ENCODE data around the gene NIPAL3.

The NIPAL3 gene

DNA sequence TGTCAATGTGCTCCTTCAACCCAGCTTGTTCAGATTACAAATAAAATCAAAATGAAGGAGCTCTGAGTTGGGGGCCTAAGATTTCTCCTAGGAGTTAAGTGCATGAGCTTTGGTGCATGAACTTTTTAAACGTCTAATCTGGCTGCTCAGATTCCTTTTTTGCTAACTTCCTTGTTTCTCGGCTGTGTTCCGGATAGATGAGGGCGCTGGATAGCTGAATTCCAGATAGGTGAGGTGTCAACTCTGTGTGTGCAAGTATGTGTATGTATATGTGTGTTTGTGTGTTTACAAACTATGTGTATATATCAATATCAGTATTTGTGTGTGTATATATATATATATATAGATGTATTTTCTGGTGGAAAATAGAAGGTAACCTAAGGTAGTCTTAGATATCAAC is 49.5 kb downstream of the NIPAL3 start:
- Histone ChIP-seq H3K4me2 (ENCODE audit: insufficient read depth, low read length, poor library complexity, severe bottlenecking) (no peak overlapping the region), H3K79me1 (ENCODE audit: low read depth, low read length) (no peaks in the 10 kb centered on the region), H3K4me3 (ENCODE audit: low read length in 2 of 2) (no peak overlapping the region), H2BK5ac (ENCODE audit: low read length) (no peak overlapping the region), H2AFZ (ENCODE audit: low read length) (no peak overlapping the region), H2BK15ac (ENCODE audit: low read length) (no peak overlapping the region), H4K8ac (ENCODE audit: low read depth, low read length) (no peak overlapping the region), H3K4me1 (ENCODE audit: control insufficient read depth in 2 of 2, insufficient read depth in 1 of 2, low read depth in 1 of 2, low read length in 2 of 2) (peaks cover 3 to 7% of the 10 kb centered on the region in 2 donors), H3K9me3 (replicated peaks in 1 of 2; ENCODE audit: control insufficient read depth in 2 of 2, insufficient read depth in 1 of 2, low read depth in 1 of 2, low read length in 2 of 2) (no peaks in the 10 kb centered on the region), H2BK12ac (ENCODE audit: low read length) (no peak overlapping the region), H3K14ac (ENCODE audit: low read length) (no peak overlapping the region), H3K4ac (ENCODE audit: low read length) (no peak overlapping the region), H4K91ac (ENCODE audit: low read depth, low read length, poor library complexity) (no peak overlapping the region), H3K9ac (ENCODE audit: low read depth, low read length, poor library complexity) (no peak overlapping the region), H3K23ac (ENCODE audit: low read depth, low read length, poor library complexity) (no peak overlapping the region), H3K36me3 (replicated peaks in 1 of 2; ENCODE audit: control insufficient read depth in 2 of 2, insufficient read depth in 2 of 2, low read length in 2 of 2) (no peaks in the 10 kb centered on the region), H2BK120ac (ENCODE audit: low read depth, low read length) (no peak overlapping the region), H3K27me3 (ENCODE audit: control insufficient read depth in 3 of 3, insufficient read depth in 3 of 3, low read depth in 1 of 3, low read length in 3 of 3) (peaks cover 0 to 9% (median 0%) of the 10 kb centered on the region in 3 experiments), H3K18ac (ENCODE audit: low read length) (no peak overlapping the region), H3K27ac (replicated peaks; ENCODE audit: low read length) (no peak overlapping the region), H2AK5ac (ENCODE audit: low read depth, low read length) (no peak overlapping the region)
- no CpG with 5 or more reads among the region's 4 CpGs for WGBS, 2 donors (ENCODE audit: extremely low coverage in 2 of 2, insufficient read length in 2 of 2, insufficient replicate concordance in 1 of 2)
- no peak for DNase-seq (ENCODE audit: low spot score)

DNA sequence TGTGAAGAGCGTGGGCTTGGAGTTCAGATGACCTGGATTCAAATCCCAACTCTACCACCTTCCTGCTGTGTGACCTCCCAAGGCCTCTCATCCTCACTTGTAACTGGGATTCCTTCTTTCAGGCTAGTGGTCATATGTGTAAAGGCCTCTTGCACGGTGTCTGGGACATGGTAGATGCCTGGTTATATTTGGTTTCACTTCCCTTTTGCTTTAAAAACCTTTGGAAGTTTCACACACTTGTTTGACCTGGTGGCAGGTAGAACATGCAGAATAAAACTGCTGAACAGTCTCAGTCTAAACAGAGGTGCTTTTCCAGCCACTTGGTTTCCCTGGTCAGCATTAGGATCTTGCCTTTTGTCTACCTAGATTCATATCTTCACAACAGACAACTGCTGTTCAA is 50.0 kb downstream of the NIPAL3 start:
- no peak overlapping the region for H4K8ac ChIP-seq (ENCODE audit: low read depth, low read length)
- no peaks in the 10 kb centered on the region for H3K79me1 ChIP-seq (ENCODE audit: low read depth, low read length)
- no peaks in the 10 kb centered on the region for H3K36me3 ChIP-seq (replicated peaks in 1 of 2; ENCODE audit: control insufficient read depth in 2 of 2, insufficient read depth in 2 of 2, low read length in 2 of 2)
- no peak for DNase-seq (ENCODE audit: low spot score)
- H4K91ac ChIP-seq (ENCODE audit: low read depth, low read length, poor library complexity) = no peak overlapping the region
- H3K14ac ChIP-seq (ENCODE audit: low read length) = no peak overlapping the region
- H2AK5ac ChIP-seq (ENCODE audit: low read depth, low read length) = no peak overlapping the region
- H2BK120ac ChIP-seq (ENCODE audit: low read depth, low read length) = no peak overlapping the region
- no peak overlapping the region for H3K27ac ChIP-seq (replicated peaks; ENCODE audit: low read length)
- H3K4me1 ChIP-seq (ENCODE audit: control insufficient read depth in 2 of 2, insufficient read depth in 1 of 2, low read depth in 1 of 2, low read length in 2 of 2) = peaks cover 3 to 7% of the 10 kb centered on the region in 2 donors
- H3K4me3 ChIP-seq (ENCODE audit: low read length in 2 of 2) = no peak overlapping the region
- no peak overlapping the region for H3K4me2 ChIP-seq (ENCODE audit: insufficient read depth, low read length, poor library complexity, severe bottlenecking)
- no peak overlapping the region for H2BK15ac ChIP-seq (ENCODE audit: low read length)
- no peak overlapping the region for H3K23ac ChIP-seq (ENCODE audit: low read depth, low read length, poor library complexity)
- H2BK5ac ChIP-seq (ENCODE audit: low read length) = no peak overlapping the region
- no peak overlapping the region for H2BK12ac ChIP-seq (ENCODE audit: low read length)
- no peak overlapping the region for H3K9ac ChIP-seq (ENCODE audit: low read depth, low read length, poor library complexity)
- no peak overlapping the region for H2AFZ ChIP-seq (ENCODE audit: low read length)
- peaks cover 0 to 9% (median 0%) of the 10 kb centered on the region in 3 experiments for H3K27me3 ChIP-seq (ENCODE audit: control insufficient read depth in 3 of 3, insufficient read depth in 3 of 3, low read depth in 1 of 3, low read length in 3 of 3)
- H3K9me3 ChIP-seq (replicated peaks in 1 of 2; ENCODE audit: control insufficient read depth in 2 of 2, insufficient read depth in 1 of 2, low read depth in 1 of 2, low read length in 2 of 2) = no peaks in the 10 kb centered on the region
- WGBS, 2 donors (ENCODE audit: extremely low coverage in 2 of 2, insufficient read length in 2 of 2, insufficient replicate concordance in 1 of 2) = no CpG with 5 or more reads among the region's 2 CpGs
- H3K18ac ChIP-seq (ENCODE audit: low read length) = no peak overlapping the region
- no peak overlapping the region for H3K4ac ChIP-seq (ENCODE audit: low read length)

DNA sequence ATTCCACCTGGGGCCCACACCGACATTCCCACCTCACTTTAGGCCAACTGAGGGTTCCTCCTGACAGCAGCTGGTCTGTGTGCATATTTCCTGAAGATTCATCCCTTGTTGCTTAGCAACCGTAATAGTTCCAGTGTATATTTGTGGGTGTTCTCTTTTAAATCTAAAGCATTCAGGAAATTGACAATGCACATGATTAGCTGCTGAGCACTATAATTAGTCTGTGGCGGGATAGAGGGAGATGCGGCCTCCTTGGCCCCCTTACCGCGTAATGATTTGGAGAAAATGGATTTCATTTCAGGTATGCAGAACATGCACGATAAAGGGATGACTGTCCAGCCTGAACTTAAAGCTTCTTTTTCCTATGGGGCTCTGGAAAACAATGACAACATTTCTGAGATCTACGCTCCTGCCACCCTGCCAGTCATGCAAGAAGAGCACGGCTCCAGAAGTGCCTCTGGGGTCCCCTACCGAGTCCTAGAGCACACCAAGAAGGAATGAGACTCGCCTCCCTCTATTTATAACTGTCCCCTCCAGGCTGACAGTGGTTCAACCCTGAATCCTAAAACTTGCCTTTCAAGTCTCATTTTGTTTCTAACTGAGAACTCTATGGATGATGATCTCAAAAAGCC is 53.2 kb downstream of the NIPAL3 start:
- Histone ChIP-seq H3K27ac (replicated peaks; ENCODE audit: low read length) (no peak overlapping the region), H2BK120ac (ENCODE audit: low read depth, low read length) (no peak overlapping the region), H2BK12ac (ENCODE audit: low read length) (no peak overlapping the region), H3K4me3 (ENCODE audit: low read length in 2 of 2) (no peak overlapping the region), H3K23ac (ENCODE audit: low read depth, low read length, poor library complexity) (no peak overlapping the region), H3K4ac (ENCODE audit: low read length) (no peak overlapping the region), H2BK15ac (ENCODE audit: low read length) (no peak overlapping the region), H3K27me3 (ENCODE audit: control insufficient read depth in 3 of 3, insufficient read depth in 3 of 3, low read depth in 1 of 3, low read length in 3 of 3) (peaks cover 0 to 9% (median 0%) of the 10 kb centered on the region in 3 experiments), H3K9ac (ENCODE audit: low read depth, low read length, poor library complexity) (no peak overlapping the region), H3K36me3 (replicated peaks in 1 of 2; ENCODE audit: control insufficient read depth in 2 of 2, insufficient read depth in 2 of 2, low read length in 2 of 2) (no peaks in the 10 kb centered on the region), H2BK5ac (ENCODE audit: low read length) (no peak overlapping the region), H4K91ac (ENCODE audit: low read depth, low read length, poor library complexity) (no peak overlapping the region), H3K4me2 (ENCODE audit: insufficient read depth, low read length, poor library complexity, severe bottlenecking) (no peak overlapping the region), H3K9me3 (replicated peaks in 1 of 2; ENCODE audit: control insufficient read depth in 2 of 2, insufficient read depth in 1 of 2, low read depth in 1 of 2, low read length in 2 of 2) (no peaks in the 10 kb centered on the region), H2AFZ (ENCODE audit: low read length) (no peak overlapping the region), H3K14ac (ENCODE audit: low read length) (no peak overlapping the region), H3K79me1 (ENCODE audit: low read depth, low read length) (no peaks in the 10 kb centered on the region), H2AK5ac (ENCODE audit: low read depth, low read length) (no peak overlapping the region), H3K18ac (ENCODE audit: low read length) (no peak overlapping the region), H3K4me1 (ENCODE audit: control insufficient read depth in 2 of 2, insufficient read depth in 1 of 2, low read depth in 1 of 2, low read length in 2 of 2) (peaks cover under 1 to 5% of the 10 kb centered on the region in 2 donors), H4K8ac (ENCODE audit: low read depth, low read length) (no peak overlapping the region)
- no CpG with 5 or more reads among the region's 11 CpGs for WGBS, 2 donors (ENCODE audit: extremely low coverage in 2 of 2, insufficient read length in 2 of 2, insufficient replicate concordance in 1 of 2)
- DNase-seq (ENCODE audit: low spot score) = no peak

DNA sequence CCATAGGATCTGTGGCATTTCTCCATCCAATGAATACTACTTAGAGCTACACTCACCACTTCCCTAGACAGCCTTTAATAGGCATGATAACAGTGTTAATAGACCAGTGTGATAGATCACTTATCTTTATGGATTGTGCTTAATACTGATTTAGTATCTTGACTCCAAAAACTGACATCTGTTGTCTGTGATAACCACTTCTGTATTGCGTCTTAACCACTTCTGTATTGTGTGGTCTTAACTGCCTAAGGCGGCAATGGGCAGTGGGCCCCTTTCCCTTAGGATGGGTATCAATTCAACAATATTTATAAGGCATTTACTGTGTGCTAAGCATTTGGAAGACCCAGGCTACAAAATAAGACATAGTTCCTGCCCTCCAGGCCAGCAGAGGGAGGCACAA is 55.0 kb downstream of the NIPAL3 start:
- peaks cover 0 to 4% (median 0%) of the 10 kb centered on the region in 3 experiments for H3K27me3 ChIP-seq (ENCODE audit: control insufficient read depth in 3 of 3, insufficient read depth in 3 of 3, low read depth in 1 of 3, low read length in 3 of 3)
- no peak overlapping the region for H3K27ac ChIP-seq (replicated peaks; ENCODE audit: low read length)
- H3K4me3 ChIP-seq (ENCODE audit: low read length in 2 of 2) = no peak overlapping the region
- H3K23ac ChIP-seq (ENCODE audit: low read depth, low read length, poor library complexity) = no peak overlapping the region
- WGBS, 2 donors (ENCODE audit: extremely low coverage in 2 of 2, insufficient read length in 2 of 2, insufficient replicate concordance in 1 of 2) = no CpG with 5 or more reads among the region's 2 CpGs
- no peak overlapping the region for H3K18ac ChIP-seq (ENCODE audit: low read length)
- no peak overlapping the region for H4K8ac ChIP-seq (ENCODE audit: low read depth, low read length)
- H2BK12ac ChIP-seq (ENCODE audit: low read length) = no peak overlapping the region
- no peak overlapping the region for H2BK120ac ChIP-seq (ENCODE audit: low read depth, low read length)
- no peak for DNase-seq (ENCODE audit: low spot score)
- no peak overlapping the region for H3K4ac ChIP-seq (ENCODE audit: low read length)
- no peak overlapping the region for H2AFZ ChIP-seq (ENCODE audit: low read length)
- no peaks in the 10 kb centered on the region for H3K79me1 ChIP-seq (ENCODE audit: low read depth, low read length)
- H3K4me1 ChIP-seq (ENCODE audit: control insufficient read depth in 2 of 2, insufficient read depth in 1 of 2, low read depth in 1 of 2, low read length in 2 of 2) = no peaks in the 10 kb centered on the region
- H3K14ac ChIP-seq (ENCODE audit: low read length) = no peak overlapping the region
- no peaks in the 10 kb centered on the region for H3K9me3 ChIP-seq (replicated peaks in 1 of 2; ENCODE audit: control insufficient read depth in 2 of 2, insufficient read depth in 1 of 2, low read depth in 1 of 2, low read length in 2 of 2)
- H2AK5ac ChIP-seq (ENCODE audit: low read depth, low read length) = no peak overlapping the region
- no peak overlapping the region for H2BK5ac ChIP-seq (ENCODE audit: low read length)
- H2BK15ac ChIP-seq (ENCODE audit: low read length) = no peak overlapping the region
- no peaks in the 10 kb centered on the region for H3K36me3 ChIP-seq (replicated peaks in 1 of 2; ENCODE audit: control insufficient read depth in 2 of 2, insufficient read depth in 2 of 2, low read length in 2 of 2)
- H3K4me2 ChIP-seq (ENCODE audit: insufficient read depth, low read length, poor library complexity, severe bottlenecking) = no peak overlapping the region
- no peak overlapping the region for H3K9ac ChIP-seq (ENCODE audit: low read depth, low read length, poor library complexity)
- no peak overlapping the region for H4K91ac ChIP-seq (ENCODE audit: low read depth, low read length, poor library complexity)
